Muscle of leg (tissue), 11 donors: ENCODE results near the gene KRTAP5-11. TPM values are rescaled to one million over a fixed set of nuclear protein-coding genes. Genes with fewer than 3 reads are reported as not detected.
"Not testable (repeated sequence)": the region's sequence is repeated elsewhere in the genome, so short reads cannot be mapped to it uniquely, and the experiment has no call there.

Source experiments
- DNase-seq: peaks from one replicate; pipeline ENCODE4 v3.0.0; 2013
- H3K27ac ChIP-seq: one replicate; pipeline ENCODE4 v1.5.1; 2013; ENCODE audit warnings: mild to moderate bottlenecking, low read length, control low read depth
- H3K27me3 ChIP-seq: one replicate; pipeline ENCODE4 v1.6.1; 2013; ENCODE audit warnings: low read length; ENCODE audit not compliant: control insufficient read depth, insufficient read depth
- H3K36me3 ChIP-seq: one replicate; pipeline ENCODE4 v1.6.1; 2013; ENCODE audit warnings: low read length; ENCODE audit not compliant: control insufficient read depth, insufficient read depth
- H3K4me1 ChIP-seq: one replicate; pipeline ENCODE4 v1.6.1; 2013; ENCODE audit warnings: low read length; ENCODE audit not compliant: control insufficient read depth, insufficient read depth
- H3K4me3 ChIP-seq: one replicate; pipeline ENCODE4 v1.5.1; 2013; ENCODE audit warnings: low read length, control low read depth
- H3K9me3 ChIP-seq: replicated peaks from 2 replicates; pipeline ENCODE4 v1.6.1; 2013; ENCODE audit warnings: low read depth, low read length; ENCODE audit not compliant: control insufficient read depth
- WGBS: methylation state at CpG from one replicate; pipeline ENCODE4 v1.1.5; 2013; ENCODE audit warnings: missing lambda C conversion rate; ENCODE audit not compliant: insufficient coverage; 5-methylcytosine and 5-hydroxymethylcytosine counted together
- polyA plus RNA-seq, 8 donors: library from polyadenylated mRNA; unstranded; fragments of 120-200 nt; gene quantifications; one replicate each; pipeline versions ENCODE4 v1.2.1 to v1.2.3, GENCODE V29; 2013; ENCODE audit warnings: inconsistent platforms in 1 of 8, low replicate concordance in 1 of 8; ENCODE audit not compliant: insufficient read length in 8 of 8, insufficient read depth in 1 of 8
- total RNA-seq: library from RNA; stranded (reverse); fragments of 120-200 nt; gene quantifications from one replicate; pipeline ENCODE4 v1.2.4, GENCODE V29; 2013

Gene KRTAP5-11
- total and polyA plus RNA-seq, 9 donors, result 0.33 TPM; not detected in 8

GRCh38 chr11:71568704-71569349, 13.8 kb downstream of the KRTAP5-11 start:
- peak; percentile 67 for DNase-seq
- Histone ChIP-seq H3K4me3 (no peak overlapping the region), H3K9me3 (no peaks in the 10 kb centered on the region), H3K36me3 (no peaks in the 10 kb centered on the region), H3K4me1 (peaks cover 7% of the 10 kb centered on the region), H3K27me3 (peaks cover 10% of the 10 kb centered on the region), H3K27ac (no peak overlapping the region)
- WGBS, result 41% methylated on average over 4 of the region's 8 CpGs

DNA sequence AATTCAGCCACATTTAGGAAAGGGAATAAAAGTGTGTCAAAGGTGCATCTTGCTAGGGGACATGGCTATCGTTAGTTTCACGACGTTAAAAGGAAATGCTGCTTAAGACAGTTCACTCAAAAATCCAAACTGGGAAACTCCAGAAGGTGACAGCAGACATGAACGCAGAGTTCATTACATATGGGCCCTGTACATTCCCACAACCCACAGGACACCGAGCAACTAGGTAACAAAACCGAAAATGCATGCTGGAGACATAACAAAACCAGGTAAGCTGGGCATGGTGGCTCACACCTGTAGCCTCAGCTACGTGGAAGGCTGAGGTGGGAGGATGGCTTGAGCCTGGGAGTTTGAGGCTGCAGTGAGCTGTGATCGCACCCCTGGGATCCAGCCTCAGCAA, 15.0 kb downstream of the KRTAP5-11 start:
- WGBS, result 78% methylated on average over 3 of the region's 8 CpGs
- H3K36me3 ChIP-seq, H3K4me1 ChIP-seq, H3K27ac ChIP-seq, DNase-seq, H3K9me3 ChIP-seq, H3K4me3 ChIP-seq: not testable (repeated sequence)
- peaks cover 13% of the 10 kb centered on the region for H3K27me3 ChIP-seq

GRCh38 chr11:71566626-71567599, 15.8 kb downstream of the KRTAP5-11 start:
- WGBS, result 44% methylated on average over 2 of the region's 21 CpGs
- H3K4me1 ChIP-seq, H3K36me3 ChIP-seq: not testable (repeated sequence)

DNA sequence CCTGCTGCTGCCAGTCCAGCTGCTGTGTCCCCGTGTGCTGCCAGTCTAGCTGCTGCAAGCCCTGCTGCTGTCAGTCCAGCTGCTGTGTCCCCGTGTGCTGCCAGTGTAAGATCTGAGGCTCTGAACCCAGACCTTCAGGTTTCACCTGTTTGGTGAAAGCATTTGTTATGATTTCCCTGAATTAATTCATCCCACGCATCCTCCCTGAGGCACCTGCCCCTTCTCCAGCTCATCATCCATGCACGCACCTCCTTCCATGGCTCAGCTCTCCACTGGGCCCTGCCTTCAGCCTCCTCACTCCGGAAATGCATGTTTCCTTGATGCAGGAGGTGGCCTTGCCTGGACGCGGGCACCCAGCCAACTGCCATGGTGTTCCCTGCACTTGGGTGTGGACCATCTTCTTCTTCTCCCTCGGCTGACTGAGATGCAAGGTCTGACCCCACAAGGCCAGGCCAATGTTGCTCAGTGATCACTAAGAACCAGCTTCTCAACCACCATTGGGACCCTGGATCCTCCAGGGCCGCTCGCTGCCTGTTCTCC, 16.5 kb downstream of the KRTAP5-11 start:
- Histone ChIP-seq H3K36me3 (no peaks in the 10 kb centered on the region), H3K4me3 (no peak overlapping the region), H3K4me1 (peaks cover 7% of the 10 kb centered on the region), H3K27ac (no peak overlapping the region), H3K9me3 (no peaks in the 10 kb centered on the region), H3K27me3 (peaks cover 10% of the 10 kb centered on the region)
- peak; percentile 7 for DNase-seq
- WGBS, result 54% methylated on average over 7 of the region's 10 CpGs

More at GRCh38 chr11:71566626-71567599, 15.8 kb downstream of the KRTAP5-11 start:
- H3K4me3 ChIP-seq, H3K9me3 ChIP-seq, DNase-seq, H3K27ac ChIP-seq: not testable (repeated sequence)
- H3K27me3 ChIP-seq, result peaks cover 13% of the 10 kb centered on the region

GRCh38 chr11:71565263-71565662, 17.4 kb downstream of the KRTAP5-11 start, which contains the start of gene KRTAP5-10:
Gene KRTAP5-10, plus strand, starts transcription at chr11:71565563. Its CDS starts 25 bp downstream, at chr11:71565588.
- Histone ChIP-seq H3K4me1 (peaks cover 7% of the 10 kb centered on the region), H3K27ac (no peak within 1 kb of the TSS), H3K36me3 (no peaks in the 10 kb centered on the region), H3K27me3 (peaks cover 8% of the 10 kb centered on the region), H3K4me3 (no peak within 1 kb of the TSS), H3K9me3 (no peaks in the 10 kb centered on the region)
- WGBS, result 10% methylated on average over 1 of the region's 5 CpGs
- no peak for DNase-seq

DNA sequence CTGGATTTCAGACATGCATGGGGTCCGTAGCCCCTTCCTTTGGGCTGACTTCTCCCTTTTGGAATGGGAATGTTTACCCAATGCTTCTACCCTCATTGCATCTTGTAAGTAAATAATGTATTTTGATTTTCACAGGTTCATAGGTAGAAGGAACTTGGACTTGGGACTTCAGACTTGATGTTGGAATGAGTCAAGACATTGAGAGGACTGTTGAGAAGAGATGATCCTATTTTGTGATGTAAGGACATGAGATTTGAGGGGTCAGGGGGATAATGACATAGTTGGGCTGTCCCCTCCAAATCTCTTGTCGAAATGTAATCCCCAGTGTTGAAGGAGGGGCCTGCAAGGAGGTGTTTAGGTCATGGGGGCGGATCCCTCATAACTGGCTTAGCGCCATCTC, 18.2 kb downstream of the KRTAP5-11 start:
- no peaks in the 10 kb centered on the region for H3K36me3 ChIP-seq
- peaks cover 8% of the 10 kb centered on the region for H3K27me3 ChIP-seq
- H3K9me3 ChIP-seq, result no peaks in the 10 kb centered on the region
- peaks cover 7% of the 10 kb centered on the region for H3K4me1 ChIP-seq
- no peak overlapping the region for H3K4me3 ChIP-seq
- H3K27ac ChIP-seq, result no peak overlapping the region
- 69% methylated on average over 3 of the region's 4 CpGs for WGBS
- no peak for DNase-seq

DNA sequence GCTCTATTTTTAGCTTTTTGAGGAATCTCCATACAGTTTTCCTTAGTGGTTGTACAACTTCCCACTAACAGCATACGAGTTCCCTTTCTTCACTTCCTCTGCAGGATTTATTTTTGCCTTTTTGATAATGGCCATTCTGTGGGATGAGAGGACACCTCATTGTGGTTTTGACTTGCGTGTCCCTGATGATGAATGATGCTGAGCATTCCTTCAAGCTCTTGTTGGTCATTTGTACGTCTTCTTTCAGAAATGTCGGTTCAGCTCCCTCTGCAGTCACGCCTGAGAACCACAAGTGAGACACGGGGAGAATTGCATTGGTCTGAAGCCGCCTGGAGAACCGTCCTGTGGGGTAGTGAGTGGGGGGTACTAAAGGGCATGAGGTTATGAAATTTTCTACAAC, 19.3 kb downstream of the KRTAP5-11 start:
- Histone ChIP-seq H3K36me3 (no peaks in the 10 kb centered on the region), H3K4me1 (peaks cover under 1% of the 10 kb centered on the region), H3K27ac (no peak overlapping the region), H3K4me3 (no peak overlapping the region), H3K27me3 (peaks cover 8% of the 10 kb centered on the region), H3K9me3 (no peaks in the 10 kb centered on the region)
- DNase-seq, result peak; percentile 12
- 12% methylated on average over 7 of the region's 8 CpGs for WGBS

DNA sequence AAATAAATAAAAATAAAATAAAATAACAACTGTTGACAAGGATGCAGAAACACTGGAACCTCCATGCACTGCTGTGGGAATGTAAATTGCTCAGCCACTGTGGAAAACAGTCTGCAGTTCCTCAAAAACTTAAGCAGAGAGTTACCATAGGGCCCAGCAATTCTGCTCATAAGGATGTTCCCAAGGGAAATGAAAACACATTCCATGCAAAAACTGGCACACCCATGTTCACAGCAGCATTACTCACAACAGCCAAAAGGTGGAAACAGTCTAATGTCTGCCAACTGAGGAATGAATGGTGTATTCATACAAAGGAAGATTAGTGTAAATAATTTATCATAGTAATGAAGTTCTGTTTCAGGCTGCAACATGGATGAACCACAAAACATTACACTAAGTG, 20.6 kb downstream of the KRTAP5-11 start:
- no peaks in the 10 kb centered on the region for H3K4me1 ChIP-seq
- no peak overlapping the region for H3K27ac ChIP-seq
- H3K27me3 ChIP-seq, result peaks cover 8% of the 10 kb centered on the region
- H3K9me3 ChIP-seq, result no peaks in the 10 kb centered on the region
- H3K36me3 ChIP-seq, result no peaks in the 10 kb centered on the region
- H3K4me3 ChIP-seq, result no peak overlapping the region
- no peak for DNase-seq

GRCh38 chr11:71558996-71559395, 23.7 kb downstream of the KRTAP5-11 start:
- H3K27ac ChIP-seq, result no peak overlapping the region
- 67% methylated on average over 1 of the region's 1 CpG for WGBS
- H3K27me3 ChIP-seq, result peaks cover 5% of the 10 kb centered on the region
- no peaks in the 10 kb centered on the region for H3K9me3 ChIP-seq
- no peaks in the 10 kb centered on the region for H3K4me1 ChIP-seq
- no peak for DNase-seq
- no peak overlapping the region for H3K4me3 ChIP-seq
- H3K36me3 ChIP-seq, result no peaks in the 10 kb centered on the region

DNA sequence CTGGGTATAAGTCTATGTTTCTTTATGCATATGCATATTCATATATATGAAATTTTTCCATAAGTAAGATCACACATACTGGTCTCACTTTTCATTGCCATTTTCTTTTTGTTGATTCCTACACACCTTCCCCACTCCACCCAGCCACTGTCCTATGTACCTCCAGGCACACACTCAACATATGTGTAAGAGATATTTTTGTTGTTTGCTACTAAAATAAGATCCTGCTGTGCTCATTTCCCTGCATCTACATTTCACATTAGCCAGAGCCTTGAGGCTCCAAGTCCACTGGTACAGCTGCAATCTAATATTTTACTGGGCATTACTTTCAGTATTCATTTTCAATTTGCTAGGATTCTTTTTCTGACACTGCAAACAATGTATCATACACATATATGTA, 25.4 kb downstream of the KRTAP5-11 start:
- H3K9me3 ChIP-seq, result no peaks in the 10 kb centered on the region
- no peak for DNase-seq
- H3K4me3 ChIP-seq, result no peak overlapping the region
- H3K4me1 ChIP-seq, result no peaks in the 10 kb centered on the region
- H3K27ac ChIP-seq, result no peak overlapping the region
- no peaks in the 10 kb centered on the region for H3K36me3 ChIP-seq
- H3K27me3 ChIP-seq, result no peaks in the 10 kb centered on the region
